PC-9 (cell line): ENCODE data around the gene CTBP2. TPM values are rescaled to one million over a fixed set of nuclear protein-coding genes. Genes with fewer than 3 reads are reported as not detected.

Experiments used
- BruUV-seq: library from RNA; stranded (reverse); fragments of 400-500 nt; replicated peaks from 2 replicates; lab custom pipeline; 2021; lab: Mats Ljungman, UMichigan
- CTCF ChIA-PET: fragments of 300-600 bp; sonication (Branson Sonifier 250); formaldehyde crosslinking; loops from one replicate; lab custom pipeline; 2022; ENCODE audit warnings: antibody characterized with exemption; lab: Charles Lee
- POLR2A ChIA-PET: fragments of 300-600 bp; sonication (Branson Sonifier 250); formaldehyde crosslinking; loops from one replicate; lab custom pipeline; 2022; ENCODE audit warnings: antibody characterized with exemption; ENCODE audit not compliant: unreplicated experiment; lab: Charles Lee
- DNase-seq, 2 experiments: peaks; one replicate each; pipeline versions ENCODE4 v3.0.0 to v3.0.0-alpha.2; 2015 to 2022; ENCODE audit warnings: mixed read lengths in 1 of 2
- H2AFZ ChIP-seq: fragments of 200-600 bp; sonication (generic); 2 replicates; pipeline ENCODE4 v1.8.1; 2017; ENCODE audit warnings: antibody characterized with exemption
- H3F3A ChIP-seq: fragments of 200-600 bp; sonication (generic); 2 replicates; pipeline ENCODE4 v1.8.1; 2017; ENCODE audit warnings: antibody characterized with exemption, mild to moderate bottlenecking, low read depth; ENCODE audit not compliant: insufficient read depth
- H3K27ac ChIP-seq: fragments of 200-600 bp; sonication (generic); 2 replicates; pipeline ENCODE4 v1.6.1; 2016; ENCODE audit warnings: mixed run types
- H3K27me3 ChIP-seq: fragments of 200-600 bp; sonication (generic); 2 replicates; pipeline ENCODE4 v1.6.1; 2016; ENCODE audit warnings: low read depth, mixed run types; ENCODE audit not compliant: insufficient read depth
- H3K36me3 ChIP-seq: fragments of 200-600 bp; sonication (generic); 2 replicates; pipeline ENCODE4 v1.6.1; 2016; ENCODE audit warnings: low read depth, mixed run types
- H3K4me1 ChIP-seq: fragments of 200-600 bp; sonication (generic); replicated peaks from 2 replicates; pipeline ENCODE4 v1.6.1; 2016; ENCODE audit warnings: mixed run types; ENCODE audit not compliant: insufficient read depth
- H3K4me2 ChIP-seq: fragments of 200-600 bp; sonication (generic); 2 replicates; pipeline ENCODE4 v1.6.1; 2017; ENCODE audit warnings: mixed run types
- H3K4me3 ChIP-seq: fragments of 200-600 bp; sonication (generic); 2 replicates; pipeline ENCODE4 v1.6.1; 2016; ENCODE audit warnings: mixed run types
- H3K79me2 ChIP-seq: fragments of 200-600 bp; sonication (generic); 2 replicates; pipeline ENCODE4 v1.6.1; 2017; ENCODE audit warnings: low read depth, mixed run types
- H3K9me2 ChIP-seq: fragments of 200-600 bp; sonication (generic); 2 replicates; pipeline ENCODE4 v1.8.1; 2017; ENCODE audit warnings: mild to moderate bottlenecking; ENCODE audit not compliant: insufficient read depth
- H3K9me3 ChIP-seq: fragments of 200-600 bp; sonication (generic); 2 replicates; pipeline ENCODE4 v1.8.1; 2016; ENCODE audit warnings: low read depth; ENCODE audit not compliant: insufficient read depth
- H4K20me1 ChIP-seq: fragments of 200-600 bp; sonication (generic); 2 replicates; pipeline ENCODE4 v1.8.1; 2017; ENCODE audit not compliant: insufficient read depth
- EZH2 ChIP-seq: fragments of 200-600 bp; sonication (generic); IDR thresholded peaks from 2 replicates; pipeline ENCODE4 v1.8.0; 2017; ENCODE audit warnings: antibody characterized with exemption, low read depth
- intact Hi-C: fragments of 100-400 bp; cut with micrococcal nuclease; formaldehyde crosslinking; loops from one replicate; pipeline ENCODE4 v1.10.0; 2022; ENCODE audit not compliant: unreplicated experiment
- total RNA-seq: library from RNA; stranded (reverse); gene quantifications from 2 replicates; pipeline ENCODE4 v1.2.3, GENCODE V29; 2021
- TF ChIP-seq, protein P1 (sequence below): fragments of 200-600 bp; sonication (generic); conservative IDR thresholded peaks from 2 replicates; pipeline ENCODE4 v1.6.1; 2017; ENCODE audit warnings: mixed run types, antibody characterized with exemption, mild to moderate bottlenecking, moderate library complexity

Gene CTBP2
- total RNA-seq, 1 experiment from 2014 or later = 60.5 TPM

DNA sequence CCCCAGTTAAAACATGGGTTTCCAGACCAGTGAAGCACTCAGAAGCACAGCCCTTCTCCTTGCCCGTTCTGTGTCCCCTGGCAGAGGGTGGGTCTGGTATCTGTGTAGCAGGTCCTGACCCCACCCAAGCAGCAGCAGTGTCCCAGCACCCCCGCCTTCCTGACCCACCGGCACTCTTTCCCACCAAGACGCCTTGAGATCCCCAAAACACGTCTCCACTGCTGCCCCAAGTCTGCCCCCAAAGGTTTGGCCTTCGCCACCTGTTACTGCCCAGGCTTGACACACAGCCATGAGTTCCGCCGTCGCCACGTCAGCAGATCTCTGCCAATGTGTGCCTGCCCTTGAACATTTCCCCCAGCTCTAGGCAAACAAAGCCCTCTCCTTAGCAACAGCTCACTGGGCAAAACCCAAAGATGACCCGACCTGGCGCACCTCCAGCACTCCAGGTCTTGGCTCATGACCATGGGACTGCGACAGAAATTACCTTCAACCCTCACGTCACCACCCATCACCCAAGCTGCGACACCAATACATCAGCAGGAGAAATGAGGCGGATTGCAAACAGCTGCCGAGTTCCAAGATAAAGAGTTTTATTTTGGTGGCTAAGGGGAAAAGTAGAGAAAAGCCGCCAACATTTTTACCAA lies 75.6 kb downstream of the CTBP2 start:
- H3K27ac ChIP-seq = no peak overlapping the region
- H3K9me2 ChIP-seq = no peaks in the 10 kb centered on the region
- H3K36me3 ChIP-seq = peaks cover 9% of the 10 kb centered on the region; the same call in 1 of the 2 replicates
- peak in 1 of 2 experiments; percentile 83 for DNase-seq
- H2AFZ ChIP-seq = no peak overlapping the region
- ChIA-PET POLR2A (interaction anchor here (0.6 kb wide), 2 partner anchors 74 to 359 kb away, joined by 3 to 7 read pairs; no protein-coding TSS in a partner anchor), CTCF (no interaction called here)
- no peak overlapping the region for H3K4me2 ChIP-seq
- no peaks in the 10 kb centered on the region for H3K27me3 ChIP-seq
- no peaks in the 10 kb centered on the region for H3F3A ChIP-seq
- no TSS peak for BruUV-seq
- H3K4me3 ChIP-seq = no peak overlapping the region
- H3K79me2 ChIP-seq = peaks cover 57% of the 10 kb centered on the region
- H4K20me1 ChIP-seq = peaks cover 23% of the 10 kb centered on the region
- no peaks in the 10 kb centered on the region for H3K4me1 ChIP-seq
- no peaks in the 10 kb centered on the region for H3K9me3 ChIP-seq
- no peak for TF ChIP-seq EZH2
- TF ChIP-seq, protein P1, sequence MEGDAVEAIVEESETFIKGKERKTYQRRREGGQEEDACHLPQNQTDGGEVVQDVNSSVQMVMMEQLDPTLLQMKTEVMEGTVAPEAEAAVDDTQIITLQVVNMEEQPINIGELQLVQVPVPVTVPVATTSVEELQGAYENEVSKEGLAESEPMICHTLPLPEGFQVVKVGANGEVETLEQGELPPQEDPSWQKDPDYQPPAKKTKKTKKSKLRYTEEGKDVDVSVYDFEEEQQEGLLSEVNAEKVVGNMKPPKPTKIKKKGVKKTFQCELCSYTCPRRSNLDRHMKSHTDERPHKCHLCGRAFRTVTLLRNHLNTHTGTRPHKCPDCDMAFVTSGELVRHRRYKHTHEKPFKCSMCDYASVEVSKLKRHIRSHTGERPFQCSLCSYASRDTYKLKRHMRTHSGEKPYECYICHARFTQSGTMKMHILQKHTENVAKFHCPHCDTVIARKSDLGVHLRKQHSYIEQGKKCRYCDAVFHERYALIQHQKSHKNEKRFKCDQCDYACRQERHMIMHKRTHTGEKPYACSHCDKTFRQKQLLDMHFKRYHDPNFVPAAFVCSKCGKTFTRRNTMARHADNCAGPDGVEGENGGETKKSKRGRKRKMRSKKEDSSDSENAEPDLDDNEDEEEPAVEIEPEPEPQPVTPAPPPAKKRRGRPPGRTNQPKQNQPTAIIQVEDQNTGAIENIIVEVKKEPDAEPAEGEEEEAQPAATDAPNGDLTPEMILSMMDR = no peak
- intact Hi-C loops = loop anchor here (1.0 to 2.0 kb wide), 2 partner anchors 20 to 38 kb away; no protein-coding TSS in a partner anchor

DNA sequence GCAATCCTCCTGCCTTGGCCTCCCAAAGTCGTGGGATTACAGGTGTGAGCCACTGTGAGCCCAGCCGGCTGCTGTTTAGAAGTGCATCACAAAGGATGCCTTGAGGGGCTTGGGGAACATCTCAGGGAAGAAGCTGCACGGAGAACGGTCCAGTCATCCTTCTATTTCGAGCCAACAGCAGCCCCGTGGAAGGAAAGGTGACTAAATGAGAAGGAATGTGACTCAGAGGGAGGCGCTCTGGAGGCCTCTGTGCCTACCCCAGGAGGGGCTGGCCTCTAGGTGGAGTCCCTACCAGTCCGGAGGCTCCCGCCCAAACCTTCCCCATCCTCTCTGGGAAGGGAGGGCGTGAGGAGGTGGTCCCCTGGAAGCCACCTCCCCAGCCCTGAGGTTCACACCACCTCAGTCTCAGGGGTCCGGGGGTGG lies 76.2 kb downstream of the CTBP2 start:
- Histone ChIP-seq H3K9me3 (no peaks in the 10 kb centered on the region), H3F3A (no peaks in the 10 kb centered on the region), H3K27ac (no peak overlapping the region), H3K36me3 (peaks cover 8% of the 10 kb centered on the region; the same call in 1 of the 2 replicates), H3K4me3 (no peak overlapping the region), H3K27me3 (no peaks in the 10 kb centered on the region), H3K79me2 (peaks cover 56% of the 10 kb centered on the region), H4K20me1 (peaks cover 17% of the 10 kb centered on the region), H3K9me2 (no peaks in the 10 kb centered on the region), H3K4me1 (no peaks in the 10 kb centered on the region), H3K4me2 (no peak overlapping the region), H2AFZ (no peak overlapping the region)
- TSS peak; percentile 10 for BruUV-seq
- TF ChIP-seq, protein P1 = no peak
- TF ChIP-seq EZH2 = no peak
- CTCF ChIA-PET = no interaction called here
- DNase-seq = peak; percentile 58 to 70
- intact Hi-C loops = loop anchor here (1.0 to 2.0 kb wide), 2 partner anchors 20 to 39 kb away; no protein-coding TSS in a partner anchor
- POLR2A ChIA-PET = interaction anchor here (0.6 to 0.7 kb wide), 2 partner anchors 18 to 74 kb away, joined by 3 read pairs; no protein-coding TSS in a partner anchor

DNA sequence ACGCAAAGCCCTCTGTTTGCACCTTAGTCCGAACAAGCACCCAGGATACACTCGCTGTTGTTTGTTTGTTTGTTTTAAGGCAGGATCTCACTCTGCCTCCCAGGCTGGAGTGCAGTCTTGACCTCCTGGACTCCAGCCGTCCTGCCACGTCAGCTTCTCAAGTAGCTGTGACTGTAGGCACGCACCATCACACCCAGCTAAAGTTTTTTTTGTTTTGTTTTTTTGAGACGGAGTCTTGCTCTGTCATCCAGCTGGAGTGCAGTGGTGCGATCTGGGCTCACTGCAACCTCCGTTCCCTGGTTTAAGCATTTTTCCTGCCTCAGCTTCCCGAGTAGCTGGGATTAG lies 76.8 kb downstream of the CTBP2 start:
- Histone ChIP-seq H4K20me1 (peaks cover 14% of the 10 kb centered on the region; the same call in 1 of the 2 replicates), H3K36me3 (peaks cover 2% of the 10 kb centered on the region; the same call in 1 of the 2 replicates), H3K4me2 (no peak overlapping the region), H3K27ac (no peak overlapping the region), H3K4me3 (no peak overlapping the region), H3K27me3 (no peaks in the 10 kb centered on the region), H3K9me2 (no peaks in the 10 kb centered on the region), H2AFZ (no peak overlapping the region), H3K4me1 (no peaks in the 10 kb centered on the region), H3K79me2 (peaks cover 53% of the 10 kb centered on the region), H3K9me3 (no peaks in the 10 kb centered on the region), H3F3A (no peaks in the 10 kb centered on the region)
- no peak for DNase-seq
- ChIA-PET CTCF (no interaction called here), POLR2A (interaction anchor here (0.7 kb wide), 1 partner anchor 18 kb away, joined by 3 read pairs; no protein-coding TSS in a partner anchor)
- intact Hi-C loops = no loop called here
- no TSS peak for BruUV-seq
- TF ChIP-seq, protein P1 = no peak
- TF ChIP-seq EZH2 = no peak
